NCI-H1105 treated with DMSO at 0.1 percent for 48 hours (cell line): ENCODE measurements around the gene SHISA6.

Experiments
- DNase-seq: peaks from one replicate; lab custom pipeline; 2025; lab: John Stamatoyannopoulos, UW

Gene SHISA6

DNA sequence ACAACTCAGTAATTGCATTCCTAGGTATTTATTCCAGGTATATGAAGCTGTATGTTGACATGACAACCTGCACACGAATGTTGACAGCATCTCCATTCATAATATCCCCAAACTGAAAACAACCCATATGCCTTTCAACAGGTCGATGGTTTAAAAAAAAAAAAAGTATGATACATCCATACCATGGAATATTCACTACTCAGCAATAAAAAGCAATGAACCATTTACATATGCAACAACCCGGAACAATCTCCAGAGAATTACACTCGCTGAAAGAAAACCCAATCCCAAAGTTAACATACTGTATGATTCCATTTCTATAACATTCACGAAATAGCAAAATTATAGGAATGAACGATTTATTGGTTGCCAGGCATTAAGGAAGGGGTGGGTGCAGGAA is 304.0 kb downstream of the SHISA6 start:
- no peak for DNase-seq

DNA sequence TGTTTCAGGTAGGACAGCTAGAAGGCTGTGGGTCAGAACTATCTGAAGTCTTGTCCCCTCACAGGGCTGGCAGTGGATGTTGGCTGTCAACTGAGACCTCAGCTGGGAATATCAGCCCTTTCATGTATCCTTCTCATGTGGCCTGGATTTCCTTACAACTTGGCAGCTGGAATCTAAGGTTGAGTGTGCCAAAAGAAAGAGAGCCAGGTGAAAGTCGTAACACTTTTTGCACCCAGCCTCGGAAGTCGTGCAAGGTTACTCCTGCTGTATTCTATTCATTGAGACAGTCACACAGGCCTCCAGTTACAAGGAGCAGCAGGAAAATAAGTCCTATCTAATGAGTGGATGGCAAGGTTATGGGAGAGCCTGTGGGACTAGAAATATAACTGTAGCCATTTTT is 304.7 kb downstream of the SHISA6 start:
- no peak for DNase-seq

DNA sequence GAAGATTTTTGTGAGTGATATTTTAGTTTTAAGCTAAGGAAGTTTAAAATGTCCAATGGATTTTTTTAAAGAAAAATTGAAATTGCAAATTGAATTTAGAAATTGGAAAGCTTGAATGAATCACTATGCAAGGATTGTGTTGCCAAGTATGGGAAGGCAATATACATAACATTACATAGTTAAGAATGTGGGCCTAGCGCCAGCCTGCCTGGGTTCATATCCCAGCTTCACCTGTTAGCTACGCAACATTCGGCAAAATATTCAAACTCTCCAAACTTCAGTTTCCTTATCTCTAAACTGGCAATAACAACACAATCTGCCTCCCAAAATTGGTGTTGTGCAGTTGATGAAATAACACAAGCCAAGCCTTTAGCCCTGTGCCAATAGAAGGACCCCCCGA is 306.8 kb downstream of the SHISA6 start:
- no peak for DNase-seq

GRCh38 chr17:11548398-11548797 is 307.4 kb downstream of the SHISA6 start:
- no peak for DNase-seq

DNA sequence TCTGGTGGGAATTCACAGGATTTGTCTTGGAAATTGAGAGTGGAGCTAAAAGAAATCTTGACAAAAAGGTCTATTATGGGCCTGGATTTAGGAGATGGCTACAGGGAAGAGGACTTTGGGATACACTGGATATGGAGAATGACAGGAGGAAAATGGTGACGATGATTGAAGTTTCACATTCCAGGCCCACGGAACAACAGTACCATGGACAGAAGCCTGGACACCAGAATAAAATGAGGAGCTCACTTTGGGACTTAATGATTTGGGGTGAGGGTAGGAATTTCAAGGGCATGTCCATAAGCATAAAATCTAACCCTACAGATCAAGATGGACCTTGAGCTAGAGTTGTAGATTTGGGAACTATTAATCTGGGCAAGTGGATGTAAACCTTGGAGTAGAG is 309.4 kb downstream of the SHISA6 start:
- DNase-seq: no peak

DNA sequence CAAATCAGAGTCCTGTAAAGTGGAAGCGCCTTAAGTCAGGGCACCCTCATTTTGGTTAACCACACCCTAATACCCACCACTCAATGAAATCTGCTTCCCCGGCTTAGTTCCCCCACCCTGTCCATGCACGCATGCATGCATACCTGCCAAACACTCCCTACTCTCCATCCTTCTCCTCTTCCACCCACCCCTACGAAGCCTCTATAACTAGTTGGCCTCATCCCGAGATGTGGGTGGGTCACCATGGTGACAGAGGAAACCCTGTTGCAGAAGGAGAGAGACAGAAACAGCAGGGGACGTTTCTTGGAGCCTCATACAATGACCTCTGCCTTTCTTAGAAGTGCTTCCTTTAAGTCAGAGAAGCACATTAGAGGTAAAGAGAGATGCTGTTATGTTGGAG is 310.4 kb downstream of the SHISA6 start:
- DNase-seq: no peak

DNA sequence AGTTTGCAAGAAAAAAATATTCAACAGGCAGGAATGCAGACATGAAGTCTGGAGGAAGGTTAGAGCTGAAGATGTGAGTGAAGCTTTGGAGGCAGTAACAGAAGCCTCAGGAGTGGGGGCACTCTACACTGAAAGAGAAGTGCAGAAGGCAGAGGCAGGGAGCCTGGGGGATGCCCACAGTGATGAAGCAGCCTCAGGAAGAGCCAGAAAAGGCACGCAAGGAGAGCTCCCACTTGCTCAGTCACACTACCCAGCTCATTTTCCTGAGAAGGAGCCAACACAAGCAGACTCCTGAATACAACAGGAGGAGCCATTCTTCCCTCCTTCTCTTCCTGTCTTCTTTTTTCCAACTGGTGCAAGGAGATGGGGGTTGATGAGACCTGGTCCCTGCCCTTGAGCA is 312.1 kb downstream of the SHISA6 start:
- DNase-seq: no peak

DNA sequence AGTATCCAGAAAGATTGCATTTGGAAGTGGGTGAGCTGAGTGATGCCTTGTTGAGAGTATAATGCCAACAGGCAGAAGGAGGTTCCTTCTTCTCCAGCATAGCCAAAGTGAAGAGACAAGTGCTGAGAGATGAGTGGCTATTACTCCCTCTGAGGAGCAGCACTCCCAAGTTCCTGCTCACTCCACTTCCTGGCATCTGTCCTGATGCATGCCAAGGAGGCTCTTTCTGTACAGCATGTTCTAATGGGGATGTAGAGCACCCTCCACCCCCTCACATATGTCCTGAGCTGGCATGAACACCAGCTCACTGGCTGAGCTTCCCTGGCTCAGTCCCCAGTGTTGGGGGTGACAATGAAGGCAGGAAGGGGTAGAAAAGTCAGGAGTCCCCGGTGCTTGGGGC is 313.0 kb downstream of the SHISA6 start:
- DNase-seq: no peak

DNA sequence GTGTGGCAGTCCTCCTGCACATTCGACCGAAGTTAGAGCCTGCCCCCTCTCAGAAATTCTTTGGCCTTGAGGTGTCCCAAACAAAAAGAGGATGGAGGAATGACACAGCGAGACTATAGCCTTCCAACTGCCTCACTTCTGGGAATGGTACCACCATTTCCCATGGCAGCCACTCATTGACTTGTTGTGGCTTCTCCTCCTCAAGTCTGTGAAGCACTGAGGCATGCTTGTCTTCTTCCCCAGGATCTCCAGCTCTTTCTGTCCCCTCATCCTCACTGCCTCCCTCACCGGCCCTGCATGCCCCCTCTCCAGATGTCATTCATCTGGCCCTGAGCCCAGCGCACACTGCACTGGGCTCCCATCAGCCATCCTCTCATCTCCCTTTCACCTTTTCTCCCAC is 313.5 kb downstream of the SHISA6 start:
- DNase-seq: no peak

DNA sequence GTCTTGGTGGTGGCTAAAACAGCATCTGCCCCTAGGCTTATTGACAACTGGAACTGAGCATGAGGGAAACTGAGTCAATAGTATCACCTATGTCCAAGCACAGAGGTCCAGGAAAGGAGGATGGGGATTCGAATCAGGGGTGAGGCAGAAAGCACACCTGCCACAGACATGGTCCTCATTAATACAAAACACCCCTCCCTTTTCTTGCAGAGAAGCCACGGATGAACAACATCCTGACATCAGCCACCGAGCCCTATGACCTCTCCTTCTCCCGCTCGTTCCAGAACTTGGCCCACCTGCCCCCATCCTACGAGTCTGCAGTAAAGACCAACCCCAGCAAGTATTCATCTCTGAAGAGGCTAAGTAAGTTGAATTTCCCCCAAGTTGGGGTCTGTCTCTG is 314.5 kb downstream of the SHISA6 start:
- no peak for DNase-seq

DNA sequence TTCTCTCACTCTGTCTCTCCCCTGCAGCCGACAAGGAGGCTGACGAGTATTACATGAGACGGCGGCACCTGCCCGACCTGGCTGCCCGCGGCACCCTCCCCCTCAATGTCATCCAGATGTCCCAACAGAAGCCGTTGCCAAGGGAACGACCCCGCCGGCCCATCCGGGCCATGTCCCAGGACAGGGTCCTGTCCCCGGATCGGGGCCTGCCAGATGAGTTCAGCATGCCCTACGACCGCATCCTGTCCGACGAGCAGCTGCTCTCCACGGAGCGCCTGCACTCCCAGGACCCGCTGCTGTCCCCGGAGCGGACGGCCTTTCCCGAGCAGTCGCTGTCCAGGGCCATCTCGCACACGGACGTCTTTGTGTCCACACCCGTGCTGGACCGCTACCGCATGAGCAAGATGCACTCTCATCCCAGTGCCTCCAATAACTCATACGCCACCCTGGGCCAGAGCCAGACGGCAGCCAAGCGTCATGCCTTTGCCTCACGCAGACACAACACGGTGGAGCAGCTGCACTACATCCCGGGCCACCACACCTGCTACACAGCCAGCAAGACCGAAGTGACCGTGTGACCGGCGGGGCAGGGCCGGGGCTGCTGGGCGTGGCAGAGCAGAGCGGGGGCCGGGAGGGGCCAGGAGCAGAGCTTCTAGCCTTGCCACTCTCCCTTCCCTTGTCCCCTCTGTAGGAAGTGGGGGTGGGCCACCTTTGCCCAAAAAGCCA is 316.9 kb downstream of the SHISA6 start:
- no peak for DNase-seq

DNA sequence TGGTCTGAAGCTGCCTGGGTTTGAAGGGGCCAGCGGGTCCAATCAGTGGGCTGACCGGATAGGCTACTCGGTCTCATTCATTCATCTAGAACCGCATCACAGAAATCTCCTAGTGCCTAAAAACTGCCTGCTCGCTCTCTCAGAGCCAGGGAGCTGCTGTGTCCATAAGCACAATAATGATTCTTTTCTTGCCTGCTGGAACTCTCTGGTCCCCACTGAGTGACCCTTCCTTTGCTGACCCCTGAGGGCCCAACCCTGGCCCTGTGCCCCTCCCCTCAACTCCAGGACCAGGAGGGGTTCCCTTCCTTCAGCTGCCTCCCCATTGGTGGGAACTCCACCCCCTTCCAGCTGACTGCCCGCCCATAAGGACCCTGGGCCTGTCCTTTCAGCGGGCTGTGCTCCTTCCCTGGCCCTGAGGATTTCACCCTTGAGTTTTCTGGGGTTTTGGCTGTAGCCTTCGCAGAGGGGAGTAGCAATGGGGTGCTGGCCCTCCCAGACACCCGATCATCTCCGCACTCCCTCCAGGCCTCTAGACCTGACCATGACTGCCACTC is 317.7 kb downstream of the SHISA6 start:
- DNase-seq: no peak

GRCh38 chr17:11559601-11560000 is 318.6 kb downstream of the SHISA6 start:
- DNase-seq: no peak

- DNase-seq: no peak
These were observed 320.3 kb downstream of the SHISA6 start for GRCh38 chr17:11561281-11561680.

DNA sequence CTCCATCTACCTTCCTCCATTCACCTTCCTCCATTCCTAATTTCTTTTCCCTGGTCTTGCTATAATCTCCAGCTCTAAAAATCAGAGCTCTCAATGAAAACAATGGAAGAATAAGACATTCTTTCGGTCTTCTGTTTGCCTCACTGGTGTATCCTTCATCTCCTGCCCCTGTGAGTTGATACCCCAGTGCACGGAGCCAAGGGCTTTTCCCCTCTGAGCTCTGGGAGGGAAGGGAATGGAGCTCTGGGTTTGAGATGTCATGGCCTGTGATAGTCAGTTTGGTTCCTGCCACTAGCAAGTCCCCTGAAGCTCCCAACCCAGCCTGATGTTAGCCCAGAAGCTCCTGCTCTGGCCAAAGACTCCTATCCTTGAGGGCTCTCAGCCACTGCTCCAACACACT is 320.7 kb downstream of the SHISA6 start:
- no peak for DNase-seq

- DNase-seq: no peak
These were observed 323.8 kb downstream of the SHISA6 start for GRCh38 chr17:11564589-11565380.

GRCh38 chr17:11565591-11565990 is 324.6 kb downstream of the SHISA6 start:
- DNase-seq: no peak

GRCh38 chr17:11578998-11579397 is 338.0 kb downstream of the SHISA6 start:
- DNase-seq: no peak

DNA sequence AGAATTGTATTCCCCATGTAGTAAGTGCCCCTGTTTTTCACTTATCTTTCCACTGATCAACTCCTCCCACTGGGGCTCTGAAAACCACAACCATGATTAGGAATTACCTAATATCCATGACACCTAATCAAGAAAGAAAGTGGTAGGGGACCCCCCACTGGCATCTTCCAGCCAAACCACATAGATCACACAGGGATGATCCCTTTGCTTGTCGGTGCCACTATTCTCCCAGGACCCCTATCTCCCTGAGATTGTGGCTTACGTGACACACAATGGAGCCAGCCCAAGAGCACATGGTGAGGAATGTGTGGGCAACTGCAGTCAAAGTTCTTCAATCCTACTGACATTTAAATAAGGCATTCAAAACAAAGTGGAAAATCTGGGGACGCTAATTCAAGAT is 339.7 kb downstream of the SHISA6 start:
- no peak for DNase-seq

- DNase-seq: no peak
These were observed 341.2 kb downstream of the SHISA6 start for GRCh38 chr17:11582217-11582616.

- DNase-seq: no peak
These were observed 342.4 kb downstream of the SHISA6 start for GRCh38 chr17:11583306-11583992.

DNA sequence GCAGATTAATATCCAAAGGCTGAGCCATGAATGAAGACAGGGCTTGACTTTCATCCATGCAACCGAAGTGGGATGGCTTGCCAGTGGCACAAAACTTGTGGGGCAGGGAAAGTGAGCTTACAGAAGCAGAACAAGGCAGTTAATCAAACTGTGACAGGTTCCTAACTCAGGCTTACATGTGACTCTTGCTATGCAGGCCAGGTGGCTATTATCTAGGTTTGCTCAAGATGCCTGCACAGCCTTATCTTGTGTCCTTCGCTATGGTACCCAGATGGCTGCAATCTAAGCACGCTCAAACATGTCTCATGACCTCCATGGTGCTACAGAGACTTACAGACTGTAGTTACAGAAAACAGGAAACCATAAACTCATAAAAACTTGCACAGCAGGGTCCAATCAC is 348.7 kb downstream of the SHISA6 start:
- no peak for DNase-seq
